HCT116 (cell line): ENCODE measurements around the gene GNAT1. TPM values are rescaled to one million over a fixed set of nuclear protein-coding genes. Genes with fewer than 3 reads are reported as not detected.

ENCODE experiments used
- ATAC-seq: fragments of 200-7000 bp; cut with Tn5 transposase; 2 replicates; pipeline ENCODE4 v1.9.1; 2020; ENCODE audit warnings: mild to moderate bottlenecking, moderate library complexity
- BruUV-seq: library from RNA; stranded (reverse); fragments of 400-500 nt; replicated peaks from 2 replicates; lab custom pipeline; 2021; lab: Mats Ljungman, UMichigan
- CTCF ChIA-PET: fragments of 300-600 bp; sonication (Branson Sonifier 250); formaldehyde crosslinking; loops from one replicate; lab custom pipeline; 2021; ENCODE audit warnings: antibody characterized with exemption; lab: Charles Lee
- POLR2A ChIA-PET: fragments of 300-600, 350-600 bp; sonication (Branson Sonifier 250); formaldehyde crosslinking; loops from one replicate; lab custom pipeline; 2021; ENCODE audit warnings: antibody characterized with exemption; lab: Charles Lee
- RAD21 ChIA-PET, 2 experiments: fragments of 300-600 bp; sonication (Branson Sonifier 250); formaldehyde crosslinking; loops; one replicate each; lab custom pipeline; 2023; ENCODE audit warnings: low total read pairs in 2 of 2; ENCODE audit not compliant: uncharacterized antibody in 2 of 2, unreplicated experiment in 2 of 2, low non-redundant PET in 1 of 2; lab: Charles Lee
- DNase-seq: peaks from one replicate; pipeline ENCODE4 v3.0.0-alpha.2; 2010; ENCODE audit warnings: low read depth, low spot score
- H2AFZ ChIP-seq: fragments of 200-600 bp; shearing (Covaris generic), sonication (generic); 2 replicates; pipeline ENCODE4 v1.6.1; 2017; ENCODE audit warnings: low read depth, mixed run types, mixed read lengths, antibody characterized with exemption, low read length; ENCODE audit not compliant: poor library complexity, severe bottlenecking
- H3K27ac ChIP-seq: 2 replicates; pipeline ENCODE4 v1.5.1; 2012; ENCODE audit warnings: low read depth, low read length
- H3K27me3 ChIP-seq: fragments of 200-600 bp; sonication (generic); 2 replicates; pipeline ENCODE4 v1.6.1; 2016; ENCODE audit warnings: mixed run types, low read length, mixed read lengths; ENCODE audit not compliant: insufficient read depth
- H3K36me3 ChIP-seq, 2 experiments: fragments of 200-500 bp in 1 of 2; fragments of 200-600 bp in 1 of 2; sonication (Bioruptor generic) in 1 of 2; sonication (generic) in 1 of 2; 2 replicates each; pipeline versions ENCODE4 v1.5.1 to v1.6.1; 2014 to 2016; ENCODE audit warnings: low read length in 2 of 2, inconsistent platforms in 1 of 2, mixed read lengths in 1 of 2, mixed run types in 1 of 2; ENCODE audit not compliant: insufficient read depth in 2 of 2, control insufficient read depth in 1 of 2
- H3K4me1 ChIP-seq, 2 experiments: fragments of 200-600 bp in 1 of 2; sonication (generic) in 1 of 2; 2 replicates each; pipeline versions ENCODE4 v1.5.1 to v1.6.1; 2012 to 2017; ENCODE audit warnings: low read length in 2 of 2, inconsistent platforms in 1 of 2, mild to moderate bottlenecking in 1 of 2, mixed read lengths in 1 of 2, mixed run types in 1 of 2, moderate library complexity in 1 of 2; ENCODE audit not compliant: insufficient read depth in 2 of 2, control insufficient read depth in 1 of 2
- H3K4me2 ChIP-seq: fragments of 200-600 bp; sonication (generic); 2 replicates; pipeline ENCODE4 v1.6.1; 2017; ENCODE audit warnings: mixed run types, low read length, mixed read lengths
- H3K4me3 ChIP-seq, 2 experiments: fragments of 200-600 bp in 1 of 2; sonication (generic) in 1 of 2; replicated peaks in 1 of 2; 2 replicates each; pipeline ENCODE4 v1.5.1; 2011 to 2016; ENCODE audit warnings: low read length in 2 of 2, control low read depth in 1 of 2, low read depth in 1 of 2, mild to moderate bottlenecking in 1 of 2, mixed read lengths in 1 of 2, mixed run types in 1 of 2
- H3K79me2 ChIP-seq: fragments of 200-600 bp; sonication (generic); 2 replicates; pipeline ENCODE4 v1.6.1; 2017; ENCODE audit warnings: mild to moderate bottlenecking, mixed run types, low read length, moderate library complexity, mixed read lengths; ENCODE audit not compliant: insufficient read depth
- H3K9ac ChIP-seq: fragments of 200-600 bp; sonication (generic); 2 replicates; pipeline ENCODE4 v1.6.1; 2016; ENCODE audit warnings: low read length, mixed read lengths
- H3K9me2 ChIP-seq: fragments of 200-600 bp; sonication (generic), shearing (Covaris generic); 2 replicates; pipeline ENCODE4 v1.6.1; 2017; ENCODE audit warnings: mixed run types, mild to moderate bottlenecking, moderate library complexity; ENCODE audit not compliant: insufficient read depth
- H3K9me3 ChIP-seq, 2 experiments: fragments of 200-500 bp in 1 of 2; fragments of 200-600 bp in 1 of 2; sonication (Bioruptor generic) in 1 of 2; sonication (generic) in 1 of 2; 2 replicates each; pipeline ENCODE4 v1.6.1; 2014 to 2017; ENCODE audit warnings: low read length in 2 of 2, mixed read lengths in 2 of 2, inconsistent platforms in 1 of 2, low read depth in 1 of 2, mild to moderate bottlenecking in 1 of 2, mixed run types in 1 of 2, moderate library complexity in 1 of 2; ENCODE audit not compliant: control insufficient read depth in 1 of 2, insufficient read depth in 1 of 2
- H4K20me1 ChIP-seq: fragments of 200-600 bp; sonication (generic), shearing (Covaris generic); 2 replicates; pipeline ENCODE4 v1.6.1; 2017; ENCODE audit warnings: mixed run types, mild to moderate bottlenecking, moderate library complexity; ENCODE audit not compliant: insufficient read depth
- CBX3 ChIP-seq: IDR thresholded peaks from 2 replicates; pipeline ENCODE4 v1.6.1; 2012; ENCODE audit warnings: low read depth
- ELF1 ChIP-seq: IDR thresholded peaks from 2 replicates; pipeline ENCODE4 v1.6.1; 2012; ENCODE audit warnings: low read depth, borderline replicate concordance
- intact Hi-C: fragments of 100-400 bp; cut with micrococcal nuclease; formaldehyde crosslinking; loops from 2 replicates; pipeline ENCODE4 v1.10.0; 2022
- total RNA-seq: library from RNA; stranded (reverse); gene quantifications from one replicate; pipeline ENCODE4 v1.2.1, GENCODE V29; 2021; ENCODE audit not compliant: unreplicated experiment

Gene GNAT1
- total RNA-seq, 1 experiment from 2014 or later, result not detected

GRCh38 chr3:50230104-50230793 is 38.8 kb downstream of the GNAT1 start:
- no peaks in the 10 kb centered on the region for H4K20me1 ChIP-seq
- no peaks in the 10 kb centered on the region for H3K79me2 ChIP-seq
- no peak for DNase-seq
- TF ChIP-seq ELF1, result no peak
- H2AFZ ChIP-seq, result no peak overlapping the region
- intact Hi-C loops, result no loop called here
- no peak overlapping the region for H3K9ac ChIP-seq
- ChIA-PET POLR2A (interaction anchor here (1.5 kb wide), 1 partner anchor 16 kb away, joined by 4 read pairs; no protein-coding TSS in a partner anchor), RAD21 (no interaction called here), CTCF (interaction anchor here (1.1 kb wide), 2 partner anchors 16 to 17 kb away, joined by 3 to 5 read pairs; no protein-coding TSS in a partner anchor)
- no peak for ATAC-seq
- H3K27ac ChIP-seq, result no peak overlapping the region; the same call in 1 of the 2 replicates
- H3K9me2 ChIP-seq, result no peaks in the 10 kb centered on the region
- H3K27me3 ChIP-seq, result no peaks in the 10 kb centered on the region
- H3K4me1 ChIP-seq, result peaks cover 25 to 56% of the 10 kb centered on the region in 2 experiments
- H3K4me2 ChIP-seq, result no peak overlapping the region
- no TSS peak for BruUV-seq
- H3K9me3 ChIP-seq, result no peaks in the 10 kb centered on the region
- H3K4me3 ChIP-seq, result no peak overlapping the region
- H3K36me3 ChIP-seq, result no peaks in the 10 kb centered on the region

- peaks cover 28 to 56% of the 10 kb centered on the region in 2 experiments for H3K4me1 ChIP-seq
- DNase-seq, result no peak
- RAD21 ChIA-PET, result no interaction called here
- intact Hi-C loops, result no loop called here
- H3K4me2 ChIP-seq, result no peak overlapping the region
- H3K27ac ChIP-seq, result no peak overlapping the region; the same call in 1 of the 2 replicates
- H3K9me2 ChIP-seq, result no peaks in the 10 kb centered on the region
- H3K9ac ChIP-seq, result no peak overlapping the region
- no peak for ATAC-seq
- CTCF ChIA-PET, result interaction anchor here (1.1 kb wide), 1 partner anchor 16 kb away, joined by 5 read pairs; no protein-coding TSS in a partner anchor
- POLR2A ChIA-PET, result interaction anchor here (1.5 kb wide), 1 partner anchor 16 kb away, joined by 4 read pairs; no protein-coding TSS in a partner anchor
- H3K4me3 ChIP-seq, result no peak overlapping the region
- no peaks in the 10 kb centered on the region for H3K27me3 ChIP-seq
- no peak overlapping the region for H2AFZ ChIP-seq
- no peak for TF ChIP-seq CBX3
- H3K9me3 ChIP-seq, result no peaks in the 10 kb centered on the region
- no peaks in the 10 kb centered on the region for H3K36me3 ChIP-seq
- no peaks in the 10 kb centered on the region for H3K79me2 ChIP-seq
- no peaks in the 10 kb centered on the region for H4K20me1 ChIP-seq
- no TSS peak for BruUV-seq
These were observed 39.4 kb downstream of the GNAT1 start for GRCh38 chr3:50230794-50231125.
